ENCODE data around the gene PRRT3.

DNA sequence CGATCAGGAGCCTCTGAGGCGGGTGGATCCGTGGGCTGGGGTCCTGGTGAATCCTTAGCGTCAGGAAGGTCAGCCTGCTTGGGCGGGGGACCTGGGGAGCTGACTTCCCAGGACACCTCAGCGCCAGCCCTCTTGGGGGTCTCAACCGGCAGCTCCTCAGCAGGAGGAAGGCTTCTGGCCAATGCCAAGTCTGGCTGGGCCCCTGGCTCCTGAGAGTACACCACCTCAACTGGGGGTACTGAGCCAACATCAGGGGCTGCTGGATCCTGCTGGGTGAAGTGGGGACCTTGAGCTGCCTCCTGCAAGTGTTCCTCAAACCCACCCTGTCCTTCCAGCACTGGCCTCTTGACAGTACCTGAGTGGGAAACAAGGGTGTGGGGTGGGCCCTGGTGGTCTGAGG, 3.1 kb downstream of the PRRT3 start:
- no peak for TF ChIP-seq CTCF (IDR thresholded peaks at IDR 0.05; ENCODE audit: extremely low read depth in 1 of 2, insufficient read depth in 1 of 2, low read depth in 1 of 2, low read length in 2 of 2)
- TF ChIP-seq POLR2A (IDR thresholded peaks at IDR 0.05; ENCODE audit: low read depth, low read length), result no peak
- TF ChIP-seq MAX (IDR thresholded peaks at IDR 0.05; ENCODE audit: insufficient read depth, insufficient read length), result no peak
- TF ChIP-seq JUN (IDR thresholded peaks at IDR 0.05; ENCODE audit: borderline replicate concordance, insufficient read depth, insufficient read length, low read depth), result no peak
